GM12873 (cell line): ENCODE data around the gene IPO13.

ENCODE experiments used
- TF ChIP-seq, protein P1 (sequence below): IDR thresholded peaks from 2 replicates; pipeline ENCODE4 v1.5.1; 2012; ENCODE audit warnings: low read depth, mild to moderate bottlenecking, moderate library complexity, low read length, control low read depth; ENCODE audit not compliant: insufficient read depth; ENCODE audit errors: missing control alignments

IPO13 gene

DNA sequence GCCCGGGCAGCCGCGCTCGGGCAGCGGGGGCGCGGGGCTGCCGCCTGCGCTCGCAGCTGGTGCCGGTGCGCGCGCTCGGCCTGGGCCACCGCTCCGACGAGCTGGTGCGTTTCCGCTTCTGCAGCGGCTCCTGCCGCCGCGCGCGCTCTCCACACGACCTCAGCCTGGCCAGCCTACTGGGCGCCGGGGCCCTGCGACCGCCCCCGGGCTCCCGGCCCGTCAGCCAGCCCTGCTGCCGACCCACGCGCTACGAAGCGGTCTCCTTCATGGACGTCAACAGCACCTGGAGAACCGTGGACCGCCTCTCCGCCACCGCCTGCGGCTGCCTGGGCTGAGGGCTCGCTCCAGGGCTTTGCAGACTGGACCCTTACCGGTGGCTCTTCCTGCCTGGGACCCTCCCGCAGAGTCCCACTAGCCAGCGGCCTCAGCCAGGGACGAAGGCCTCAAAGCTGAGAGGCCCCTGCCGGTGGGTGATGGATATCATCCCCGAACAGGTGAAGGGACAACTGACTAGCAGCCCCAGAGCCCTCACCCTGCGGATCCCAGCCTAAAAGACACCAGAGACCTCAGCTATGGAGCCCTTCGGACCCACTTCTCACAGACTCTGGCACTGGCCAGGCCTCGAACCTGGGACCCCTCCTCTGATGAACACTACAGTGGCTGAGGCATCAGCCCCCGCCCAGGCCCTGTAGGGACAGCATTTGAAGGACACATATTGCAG, 10.2 kb upstream of the IPO13 start:
- TF ChIP-seq, protein P1, sequence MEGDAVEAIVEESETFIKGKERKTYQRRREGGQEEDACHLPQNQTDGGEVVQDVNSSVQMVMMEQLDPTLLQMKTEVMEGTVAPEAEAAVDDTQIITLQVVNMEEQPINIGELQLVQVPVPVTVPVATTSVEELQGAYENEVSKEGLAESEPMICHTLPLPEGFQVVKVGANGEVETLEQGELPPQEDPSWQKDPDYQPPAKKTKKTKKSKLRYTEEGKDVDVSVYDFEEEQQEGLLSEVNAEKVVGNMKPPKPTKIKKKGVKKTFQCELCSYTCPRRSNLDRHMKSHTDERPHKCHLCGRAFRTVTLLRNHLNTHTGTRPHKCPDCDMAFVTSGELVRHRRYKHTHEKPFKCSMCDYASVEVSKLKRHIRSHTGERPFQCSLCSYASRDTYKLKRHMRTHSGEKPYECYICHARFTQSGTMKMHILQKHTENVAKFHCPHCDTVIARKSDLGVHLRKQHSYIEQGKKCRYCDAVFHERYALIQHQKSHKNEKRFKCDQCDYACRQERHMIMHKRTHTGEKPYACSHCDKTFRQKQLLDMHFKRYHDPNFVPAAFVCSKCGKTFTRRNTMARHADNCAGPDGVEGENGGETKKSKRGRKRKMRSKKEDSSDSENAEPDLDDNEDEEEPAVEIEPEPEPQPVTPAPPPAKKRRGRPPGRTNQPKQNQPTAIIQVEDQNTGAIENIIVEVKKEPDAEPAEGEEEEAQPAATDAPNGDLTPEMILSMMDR: peak; percentile 10

DNA sequence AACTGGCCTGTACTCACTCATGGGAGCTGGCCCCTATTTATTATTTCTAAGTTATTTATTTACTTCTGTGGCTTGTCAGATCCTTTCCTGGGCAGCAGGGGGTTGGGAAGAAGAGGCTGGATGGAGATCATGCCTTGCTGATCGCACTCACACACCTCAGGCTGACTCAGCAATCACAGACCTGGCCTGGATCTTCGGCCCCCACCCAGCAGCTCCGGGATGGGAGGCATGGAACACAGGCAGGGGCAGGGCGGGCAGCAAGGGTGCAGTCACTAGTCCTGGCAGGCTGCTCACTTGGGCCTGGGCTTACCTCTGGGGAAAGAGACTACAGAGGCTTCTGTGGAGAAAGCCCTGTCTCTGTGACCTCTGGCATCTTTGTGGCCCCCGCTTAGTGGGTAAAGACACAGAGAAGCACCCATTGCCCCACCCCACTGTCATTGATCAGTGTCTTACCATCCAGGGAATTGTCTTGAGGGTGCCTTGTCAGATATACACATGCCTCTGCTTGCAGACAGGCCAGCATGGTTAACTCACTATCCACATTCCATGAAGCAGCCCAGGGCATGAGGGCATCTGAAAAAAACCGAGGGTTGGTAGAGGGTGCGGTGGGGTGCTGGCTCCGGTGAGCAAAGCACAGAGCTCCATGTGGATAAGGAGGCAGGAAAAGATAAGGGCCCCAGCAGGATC, 9.4 kb upstream of the IPO13 start:
- TF ChIP-seq, protein P1: no peak

DNA sequence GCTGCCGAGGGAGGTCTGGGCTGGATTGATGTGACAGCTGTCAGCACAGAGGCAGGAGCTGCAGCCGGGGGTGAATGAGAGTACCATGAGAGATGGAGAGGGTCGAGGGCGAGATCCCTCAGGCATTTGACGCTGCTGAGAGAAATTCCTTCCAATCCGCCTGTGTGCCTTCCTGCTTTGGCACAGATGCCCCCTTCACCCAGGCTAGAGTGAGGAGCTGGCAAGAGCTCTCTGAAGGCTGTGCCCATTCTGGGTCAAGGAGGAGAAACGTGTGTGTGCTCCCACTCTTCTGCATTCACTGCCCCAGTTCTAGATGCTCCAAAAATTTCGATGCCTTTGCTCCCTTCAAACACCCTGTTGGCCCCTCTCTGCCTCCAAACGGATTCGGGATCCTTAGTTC, 8.4 kb upstream of the IPO13 start:
- TF ChIP-seq, protein P1: no peak

DNA sequence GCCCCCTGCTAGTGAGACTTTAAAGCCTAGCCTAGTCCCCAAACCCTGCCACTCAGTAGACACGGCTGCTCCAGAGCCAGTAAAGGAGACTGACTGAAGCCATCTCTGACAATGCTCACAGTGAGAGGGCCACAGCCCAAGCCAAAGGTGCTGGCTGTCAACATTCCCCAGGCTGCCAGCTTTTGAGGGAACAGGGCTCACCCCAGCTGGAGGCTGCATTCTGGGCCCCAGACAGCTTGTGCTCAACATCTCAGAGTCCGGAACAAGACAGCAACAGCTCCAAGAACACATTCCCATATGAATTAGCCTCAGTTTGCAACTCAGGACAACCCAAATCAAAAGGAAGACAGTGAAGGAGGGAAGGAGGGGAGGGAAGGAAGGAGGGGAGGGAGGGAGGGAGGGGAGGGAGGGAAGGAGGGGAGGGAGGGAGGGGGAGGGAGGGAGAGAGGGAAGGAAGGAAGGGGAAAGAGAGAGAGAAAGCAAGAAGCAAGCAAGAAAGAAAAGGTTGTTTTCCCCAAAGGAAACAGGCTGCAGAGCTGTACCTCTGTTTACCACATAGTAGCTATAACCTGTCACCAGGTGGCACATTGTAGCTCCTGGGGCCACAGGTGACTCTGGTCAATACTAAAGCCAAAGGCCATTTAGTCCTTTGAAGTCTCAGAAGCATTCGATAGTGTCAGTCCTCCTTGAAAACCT, 7.7 kb upstream of the IPO13 start:
- TF ChIP-seq, protein P1: no peak

DNA sequence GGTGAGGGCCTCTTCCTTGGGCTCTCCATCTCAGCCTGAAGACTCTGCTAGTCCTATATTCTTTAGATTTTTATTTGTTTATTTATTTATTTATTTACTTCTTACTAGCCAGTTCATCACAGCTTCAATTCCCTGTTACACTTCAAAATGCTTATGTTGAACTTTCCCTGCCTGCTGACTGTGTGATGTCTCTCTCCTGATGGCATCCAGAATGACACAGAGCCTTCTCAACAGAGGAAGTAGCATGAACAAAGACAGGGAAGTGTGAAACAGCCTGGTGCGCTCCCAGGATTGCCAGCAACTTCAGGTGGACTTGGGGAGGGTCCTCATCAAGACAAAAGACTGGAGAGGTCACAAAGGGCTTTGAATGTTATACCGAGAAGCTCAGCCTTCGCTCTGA, 4.3 kb upstream of the IPO13 start:
- TF ChIP-seq, protein P1: no peak

DNA sequence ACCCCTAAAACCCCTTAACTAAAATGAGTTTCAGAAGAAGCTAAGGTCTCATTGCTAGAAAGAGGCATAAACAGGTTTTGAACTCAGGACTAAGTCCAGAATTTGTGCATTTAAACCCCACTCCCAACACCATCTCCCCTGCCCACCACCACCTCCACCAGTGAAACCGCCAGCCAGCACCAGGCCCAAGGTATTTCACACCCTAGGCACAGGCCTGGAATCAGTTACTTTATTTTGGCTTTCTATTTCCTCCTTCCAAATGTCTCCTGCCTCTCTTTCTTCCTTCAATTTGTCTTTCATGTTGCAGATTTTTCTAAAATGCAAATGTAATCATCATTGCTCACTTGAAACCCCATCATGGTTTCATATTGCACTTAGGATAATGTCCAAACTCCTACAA, 1.9 kb upstream of the IPO13 start:
- TF ChIP-seq, protein P1: no peak

DNA sequence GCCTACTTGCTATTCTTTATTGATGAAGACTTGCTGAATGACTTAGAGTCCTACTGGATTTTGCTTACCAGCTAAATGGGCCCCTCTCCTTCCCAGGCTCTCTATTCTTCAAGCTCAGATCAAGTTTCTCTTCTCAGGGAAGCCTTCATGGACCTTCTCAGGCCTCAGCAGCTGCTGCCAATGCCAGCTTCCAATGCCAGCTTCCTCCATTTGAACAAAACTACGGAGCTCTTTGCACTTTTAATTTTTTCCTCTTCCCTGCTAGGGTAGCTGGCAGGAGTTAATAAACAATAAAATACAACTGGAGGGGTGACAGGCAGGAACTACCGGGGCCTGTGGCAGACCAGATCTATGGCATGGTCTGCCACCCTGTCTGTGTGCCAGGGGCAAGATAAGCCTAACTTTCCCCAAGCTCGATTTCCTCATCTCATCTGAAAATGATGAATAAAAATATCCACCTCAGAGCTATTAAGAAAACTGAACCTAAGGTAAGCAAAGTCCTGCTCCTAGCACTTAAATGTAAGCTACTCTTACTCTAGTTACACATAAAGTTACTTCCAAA, 995 bp upstream of the IPO13 start:
- TF ChIP-seq, protein P1: no peak
